GM19324 (cell line): ENCODE results near the gene TTC24.
"Not testable (repeated sequence)": the region's sequence is repeated elsewhere in the genome, so short reads cannot be mapped to it uniquely, and the experiment has no call there.

Source experiments
- ATAC-seq: cut with Tn5 transposase; IDR thresholded peaks from one replicate; pipeline ENCODE4 v1.9.1; 2021; ENCODE audit warnings: mild to moderate bottlenecking, moderate library complexity; ENCODE audit not compliant: unreplicated experiment, low FRiP score

Gene TTC24

GRCh38 chr1:156601892-156602291, 22.4 kb downstream of the TTC24 start:
- ATAC-seq = peak; percentile 12

GRCh38 chr1:156602557-156602993, 23.1 kb downstream of the TTC24 start:
- no peak for ATAC-seq

GRCh38 chr1:156607344-156607743, 27.8 kb downstream of the TTC24 start:
- not testable (repeated sequence) for ATAC-seq

- no peak for ATAC-seq
Measured at GRCh38 chr1:156608036-156608674, 28.6 kb downstream of the TTC24 start.

- ATAC-seq = no peak
Measured at GRCh38 chr1:156608981-156609380, 29.5 kb downstream of the TTC24 start.

DNA sequence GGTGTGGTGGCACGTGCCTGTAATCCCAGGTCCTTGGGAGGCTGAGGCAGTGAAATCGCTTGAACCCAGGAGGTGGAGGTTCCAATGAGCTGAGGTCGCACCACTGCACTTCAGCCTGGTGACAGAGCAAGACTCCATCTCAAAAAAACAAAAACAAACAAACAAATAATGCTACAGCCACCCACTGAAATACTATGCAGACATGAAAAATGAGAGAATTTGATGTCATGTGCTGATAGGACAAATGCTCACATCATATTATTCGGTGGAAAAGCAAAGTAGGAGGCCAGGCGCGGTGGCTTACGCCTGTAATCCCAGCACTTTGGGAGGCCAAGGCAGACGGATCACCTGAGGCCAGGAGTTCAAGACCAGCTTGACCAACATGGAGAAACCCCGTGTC, 30.5 kb downstream of the TTC24 start:
- not testable (repeated sequence) for ATAC-seq

DNA sequence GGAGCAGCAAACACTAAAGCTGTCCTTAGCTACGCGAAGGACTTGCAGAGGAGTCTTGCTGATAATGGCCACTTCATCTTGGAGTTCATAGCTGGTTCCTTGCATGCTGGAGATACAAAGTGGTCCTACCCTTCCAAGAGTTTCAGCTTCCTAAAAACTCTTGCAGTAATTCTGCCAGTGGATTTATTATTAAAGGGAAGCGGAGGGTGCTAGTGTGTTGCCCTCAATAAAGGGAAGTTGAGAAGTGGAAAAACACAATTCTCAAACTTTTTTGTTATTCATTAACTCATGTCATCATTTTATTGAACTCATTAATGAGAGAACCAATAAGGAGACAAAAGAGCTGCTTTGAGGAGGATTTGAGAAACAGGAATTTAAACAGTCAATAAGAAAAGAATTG, 33.1 kb downstream of the TTC24 start:
- ATAC-seq = no peak

GRCh38 chr1:156615946-156616345, 36.4 kb downstream of the TTC24 start:
- no peak for ATAC-seq

- ATAC-seq = no peak
Measured at GRCh38 chr1:156616463-156616862, 36.9 kb downstream of the TTC24 start.

GRCh38 chr1:156618853-156619581, 39.5 kb downstream of the TTC24 start, which contains the start of gene HAPLN2:
Gene HAPLN2, plus strand, starts transcription at chr1:156619415. Its CDS starts 4,076 bp downstream, at chr1:156623491.
- no peak for ATAC-seq

- ATAC-seq = no peak
Measured at GRCh38 chr1:156619582-156619955, 40.0 kb downstream of the TTC24 start.

- ATAC-seq = no peak
Measured at GRCh38 chr1:156622581-156623297, 43.2 kb downstream of the TTC24 start.

GRCh38 chr1:156623946-156624813, 44.7 kb downstream of the TTC24 start:
- no peak for ATAC-seq

GRCh38 chr1:156624814-156625435, 45.4 kb downstream of the TTC24 start:
- no peak for ATAC-seq

- ATAC-seq = no peak
Measured at GRCh38 chr1:156625436-156626078, 46.0 kb downstream of the TTC24 start.

GRCh38 chr1:156626079-156626438, 46.5 kb downstream of the TTC24 start:
- no peak for ATAC-seq

- no peak for ATAC-seq
Measured at GRCh38 chr1:156627313-156627880, 47.9 kb downstream of the TTC24 start.

DNA sequence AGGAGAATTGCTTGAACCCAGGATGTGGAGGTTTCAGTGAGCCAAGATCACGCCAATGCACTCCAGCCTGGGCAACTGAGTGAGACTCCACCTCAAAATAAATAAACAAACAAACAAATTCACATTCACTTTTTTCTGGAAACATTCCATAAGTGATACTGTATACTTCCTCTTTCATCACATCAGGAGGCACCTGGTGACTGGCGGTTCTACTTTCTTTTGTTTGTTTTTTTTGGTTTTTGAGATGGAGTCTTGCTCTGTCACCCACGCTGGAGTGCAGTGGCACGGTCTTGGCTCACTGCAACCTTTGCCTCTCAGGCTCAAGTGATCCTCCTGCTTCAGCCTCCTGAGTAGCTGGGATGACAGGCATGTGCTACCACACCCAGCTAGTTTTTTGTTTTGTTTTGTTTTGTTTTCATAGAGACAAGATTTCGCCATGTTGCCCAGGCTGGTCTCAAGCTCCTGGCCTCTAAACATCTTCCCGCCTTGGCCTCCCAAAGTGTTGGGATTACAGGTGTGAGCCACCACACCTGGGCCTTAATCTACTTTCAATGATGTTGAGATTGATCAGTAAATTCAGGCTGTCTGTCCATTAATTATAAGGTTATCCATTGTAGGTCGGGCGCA, 50.4 kb downstream of the TTC24 start:
- ATAC-seq = no peak

DNA sequence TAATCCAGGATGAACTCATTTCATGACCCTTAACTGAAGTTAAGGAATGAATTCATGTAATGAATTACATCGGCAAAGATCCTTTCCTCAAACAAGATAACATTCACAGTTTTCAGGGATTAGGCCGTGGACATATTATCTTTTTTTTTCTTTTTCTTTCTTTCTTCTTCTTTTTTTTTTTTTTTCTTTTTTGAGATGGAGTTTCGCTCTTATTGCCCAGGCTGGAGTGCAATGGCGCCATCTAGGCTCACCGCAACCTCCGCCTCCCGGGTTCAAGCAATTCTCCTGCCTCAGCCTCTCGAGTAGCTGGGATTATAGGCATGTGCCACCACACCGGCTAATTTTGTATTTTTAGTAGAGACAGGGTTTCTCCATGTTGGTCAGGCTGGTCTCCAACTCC, 51.6 kb downstream of the TTC24 start:
- not testable (repeated sequence) for ATAC-seq
